ENCODE results near the gene SFT2D3. TPM values are rescaled to one million over a fixed set of nuclear protein-coding genes. Genes with fewer than 3 reads are reported as not detected.

Gene SFT2D3
- polyA plus RNA-seq, 1 donor from 2014 or later = 6.2 TPM

DNA sequence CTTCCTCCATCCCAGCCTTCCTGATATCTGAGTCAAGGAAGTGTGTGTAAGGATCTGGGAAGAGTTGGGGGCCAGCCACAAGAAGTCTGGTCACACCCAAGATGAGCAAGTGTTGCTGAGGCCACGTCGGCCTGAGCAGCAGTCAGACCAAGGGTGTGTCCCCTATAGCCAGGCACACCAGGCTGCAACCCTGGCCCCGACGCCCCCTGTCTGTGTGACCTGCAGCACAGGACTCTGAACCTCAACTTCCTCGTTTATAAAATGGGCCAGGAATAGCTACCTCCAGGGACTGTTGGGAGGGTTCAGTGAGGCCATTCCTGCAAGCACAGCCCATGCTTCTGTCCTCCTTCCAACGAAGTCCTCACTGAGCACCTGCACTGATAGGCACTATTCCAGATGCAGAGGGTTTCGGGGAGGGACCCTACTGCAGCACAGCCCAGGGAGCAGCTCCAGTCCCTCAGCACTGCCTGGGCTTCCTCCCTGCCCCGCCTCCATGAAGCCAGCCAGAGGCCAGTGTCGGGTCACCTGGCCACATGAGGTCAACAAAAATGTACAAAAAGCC, 39.3 kb upstream of the SFT2D3 start:
- Histone ChIP-seq H3K36me3 (ENCODE audit: insufficient read depth, low read length) (no peaks in the 10 kb centered on the region), H3F3A (ENCODE audit: insufficient read depth, low read length, poor library complexity, severe bottlenecking) (no peaks in the 10 kb centered on the region), H3K27ac (ENCODE audit: low read length) (no peak overlapping the region), H3K9ac (ENCODE audit: low read length) (no peak overlapping the region), H3K79me2 (replicated peaks; ENCODE audit: insufficient read depth, low read length) (no peaks in the 10 kb centered on the region), H3K9me3 (ENCODE audit: low read length) (no peaks in the 10 kb centered on the region), H3K27me3 (ENCODE audit: insufficient read depth, low read depth, low read length) (peaks cover 26% of the 10 kb centered on the region), H3K4me2 (ENCODE audit: low read length) (no peak overlapping the region), H3K9me2 (ENCODE audit: insufficient read depth, low read length) (no peaks in the 10 kb centered on the region), H4K20me1 (ENCODE audit: insufficient read depth) (no peaks in the 10 kb centered on the region), H3K4me3 (ENCODE audit: low read length) (no peak overlapping the region), H2AFZ (ENCODE audit: low read depth, low read length) (no peak overlapping the region)
- TF ChIP-seq TAF1 (IDR thresholded peaks at IDR 0.05; ENCODE audit: low read depth) (no peak), EP300 (conservative IDR thresholded peaks at IDR 0.05; ENCODE audit: poor library complexity, severe bottlenecking) (no peak), EZH2 (IDR thresholded peaks at IDR 0.05; ENCODE audit: borderline replicate concordance, insufficient read depth, low read length, poor library complexity, severe bottlenecking) (no peak), POLR2AphosphoS5 (IDR thresholded peaks at IDR 0.05) (no peak), RAD21 (conservative IDR thresholded peaks at IDR 0.05) (no peak), SMC3 (conservative IDR thresholded peaks at IDR 0.05; ENCODE audit: poor library complexity) (no peak), REST (IDR thresholded peaks at IDR 0.05; ENCODE audit: borderline replicate concordance) (no peak), MXI1 (conservative IDR thresholded peaks at IDR 0.05; ENCODE audit: poor library complexity, severe bottlenecking) (no peak)
- TF ChIP-seq, protein P1, sequence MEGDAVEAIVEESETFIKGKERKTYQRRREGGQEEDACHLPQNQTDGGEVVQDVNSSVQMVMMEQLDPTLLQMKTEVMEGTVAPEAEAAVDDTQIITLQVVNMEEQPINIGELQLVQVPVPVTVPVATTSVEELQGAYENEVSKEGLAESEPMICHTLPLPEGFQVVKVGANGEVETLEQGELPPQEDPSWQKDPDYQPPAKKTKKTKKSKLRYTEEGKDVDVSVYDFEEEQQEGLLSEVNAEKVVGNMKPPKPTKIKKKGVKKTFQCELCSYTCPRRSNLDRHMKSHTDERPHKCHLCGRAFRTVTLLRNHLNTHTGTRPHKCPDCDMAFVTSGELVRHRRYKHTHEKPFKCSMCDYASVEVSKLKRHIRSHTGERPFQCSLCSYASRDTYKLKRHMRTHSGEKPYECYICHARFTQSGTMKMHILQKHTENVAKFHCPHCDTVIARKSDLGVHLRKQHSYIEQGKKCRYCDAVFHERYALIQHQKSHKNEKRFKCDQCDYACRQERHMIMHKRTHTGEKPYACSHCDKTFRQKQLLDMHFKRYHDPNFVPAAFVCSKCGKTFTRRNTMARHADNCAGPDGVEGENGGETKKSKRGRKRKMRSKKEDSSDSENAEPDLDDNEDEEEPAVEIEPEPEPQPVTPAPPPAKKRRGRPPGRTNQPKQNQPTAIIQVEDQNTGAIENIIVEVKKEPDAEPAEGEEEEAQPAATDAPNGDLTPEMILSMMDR (IDR thresholded peaks at IDR 0.05; ENCODE audit: poor library complexity, severe bottlenecking) = no peak

DNA sequence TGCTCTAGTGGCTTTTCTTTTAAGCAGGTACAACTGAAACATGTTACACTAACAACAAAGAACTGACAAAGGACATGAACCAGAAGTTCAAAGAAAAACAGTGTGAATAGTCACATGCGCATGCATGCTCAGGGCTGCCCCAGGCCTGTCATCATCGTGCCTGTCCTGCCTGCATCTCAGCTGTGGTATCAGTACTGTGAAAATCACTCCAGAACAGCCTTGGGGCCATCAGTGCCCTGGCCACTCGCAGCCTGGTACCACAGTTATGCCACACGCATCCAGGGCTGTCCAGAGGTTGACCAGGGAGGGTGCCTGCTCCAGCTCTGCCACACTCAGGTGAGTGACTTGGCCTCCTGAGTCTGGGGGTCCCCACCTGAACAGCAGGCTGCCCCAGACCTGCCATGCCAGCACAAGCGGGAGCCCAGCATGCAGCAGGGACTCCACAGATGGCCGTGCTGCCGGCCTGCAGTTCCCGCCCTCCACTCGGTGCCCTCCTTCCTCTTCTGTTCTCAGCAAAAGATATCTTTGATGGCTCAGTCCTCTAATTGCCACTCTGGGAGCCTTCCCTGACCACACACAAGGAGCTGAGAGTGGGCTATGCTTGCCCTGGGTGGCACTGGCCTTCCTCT, 38.2 kb upstream of the SFT2D3 start:
- Histone ChIP-seq H3K79me2 (replicated peaks; ENCODE audit: insufficient read depth, low read length) (no peaks in the 10 kb centered on the region), H3F3A (ENCODE audit: insufficient read depth, low read length, poor library complexity, severe bottlenecking) (no peaks in the 10 kb centered on the region), H3K9me3 (ENCODE audit: low read length) (no peaks in the 10 kb centered on the region), H4K20me1 (ENCODE audit: insufficient read depth) (no peaks in the 10 kb centered on the region), H3K36me3 (ENCODE audit: insufficient read depth, low read length) (no peaks in the 10 kb centered on the region), H2AFZ (ENCODE audit: low read depth, low read length) (no peak overlapping the region), H3K27me3 (ENCODE audit: insufficient read depth, low read depth, low read length) (peaks cover 26% of the 10 kb centered on the region), H3K27ac (ENCODE audit: low read length) (no peak overlapping the region), H3K4me3 (ENCODE audit: low read length) (no peak overlapping the region), H3K9me2 (ENCODE audit: insufficient read depth, low read length) (no peaks in the 10 kb centered on the region), H3K4me2 (ENCODE audit: low read length) (no peak overlapping the region), H3K9ac (ENCODE audit: low read length) (no peak overlapping the region)
- TF ChIP-seq, protein P1 (IDR thresholded peaks at IDR 0.05; ENCODE audit: poor library complexity, severe bottlenecking) = no peak
- TF ChIP-seq REST (IDR thresholded peaks at IDR 0.05; ENCODE audit: borderline replicate concordance) (no peak), TAF1 (IDR thresholded peaks at IDR 0.05; ENCODE audit: low read depth) (no peak), SMC3 (conservative IDR thresholded peaks at IDR 0.05; ENCODE audit: poor library complexity) (no peak), RAD21 (conservative IDR thresholded peaks at IDR 0.05) (no peak)
